Measurements from ENCODE around the gene AGAP3. TPM values are rescaled to one million over a fixed set of nuclear protein-coding genes. Genes with fewer than 3 reads are reported as not detected.

AGAP3 gene
- total and polyA plus RNA-seq, 4 donors = 3.9 to 27.0 (median 17.6) TPM

DNA sequence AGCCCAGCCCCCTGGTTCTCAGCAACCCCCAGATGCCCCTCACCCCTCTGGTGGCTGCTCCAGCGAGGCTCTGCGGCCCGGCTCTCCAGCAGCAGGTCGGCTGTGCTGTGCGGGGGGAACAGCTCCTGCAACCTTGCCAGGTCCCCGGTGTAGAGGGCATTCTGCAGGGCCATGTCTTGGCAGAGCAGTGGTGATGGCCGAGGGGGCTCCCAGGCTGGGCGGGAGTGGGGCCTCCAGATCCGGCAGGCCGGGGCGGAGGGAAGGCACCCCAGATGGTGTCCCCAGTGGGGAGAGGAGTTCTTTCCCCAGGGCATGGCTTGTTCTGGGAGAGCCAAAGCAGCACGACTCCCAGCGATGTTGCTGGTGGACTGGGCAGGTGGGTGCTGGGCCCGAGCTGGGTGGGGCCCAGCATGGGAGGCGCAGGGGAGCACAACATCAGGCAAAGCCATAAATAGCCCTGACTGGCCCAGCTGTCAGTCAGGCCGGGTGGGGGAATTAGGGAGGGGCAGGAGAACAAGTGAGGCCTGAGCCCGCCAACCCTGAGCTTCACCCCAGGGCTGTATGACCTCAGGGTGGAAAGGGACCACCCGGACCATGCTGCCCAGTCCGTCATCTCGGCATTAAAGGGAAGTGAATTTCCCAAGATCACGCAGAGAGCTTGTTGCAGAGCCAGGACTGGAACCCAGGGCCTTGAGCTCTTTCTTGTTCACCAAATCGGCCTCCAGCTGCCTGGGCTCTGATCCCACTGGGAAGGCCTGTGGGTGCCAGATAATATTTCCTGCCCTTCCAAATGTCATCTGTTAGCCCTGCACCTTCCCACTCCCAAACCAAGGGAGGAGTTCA, 101.4 kb downstream of the AGAP3 start:
- Histone ChIP-seq H3K9ac (ENCODE audit: low read depth in 1 of 2, low read length in 2 of 2) (no peak overlapping the region), H3K36me3 (ENCODE audit: control insufficient read depth in 4 of 4, insufficient read depth in 3 of 4, low read depth in 1 of 4, low read length in 3 of 4) (no peaks in the 10 kb centered on the region), H3K27me3 (ENCODE audit: control insufficient read depth in 4 of 4, insufficient read depth in 4 of 4, low read length in 3 of 4) (no peaks in the 10 kb centered on the region), H3K4me3 (ENCODE audit: low read depth in 1 of 3, low read length in 3 of 3) (no peak overlapping the region), H3K9me3 (ENCODE audit: control insufficient read depth in 4 of 4, low read length in 3 of 4) (no peaks in the 10 kb centered on the region), H3K27ac (ENCODE audit: low read depth in 1 of 2, low read length in 2 of 2) (no peak overlapping the region), H3K4me1 (ENCODE audit: control insufficient read depth in 4 of 4, insufficient read depth in 4 of 4, low read length in 3 of 4) (no peaks in the 10 kb centered on the region)
- TF ChIP-seq HNF4A (conservative IDR thresholded peaks at IDR 0.05) = no peak
- DNase-seq (ENCODE audit: low spot score) = no peak
- WGBS = 84% methylated on average over 22 of the region's 22 CpGs

DNA sequence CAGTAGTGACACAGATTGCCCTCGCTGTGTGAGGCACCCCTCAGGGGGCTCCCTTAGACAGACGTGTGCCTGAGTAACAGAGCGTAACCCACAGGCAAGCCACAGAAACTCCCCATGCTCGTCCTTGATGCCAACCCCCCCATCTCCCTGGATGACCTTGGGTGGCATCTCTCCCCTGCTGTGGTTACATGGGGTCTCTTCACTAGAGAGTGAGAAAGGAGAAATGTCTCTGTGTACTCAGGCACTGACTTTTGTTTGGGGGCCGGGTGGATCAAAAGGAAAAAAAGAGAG, 101.9 kb downstream of the AGAP3 start:
- no peaks in the 10 kb centered on the region for H3K9me3 ChIP-seq (ENCODE audit: control insufficient read depth in 4 of 4, low read length in 3 of 4)
- H3K27me3 ChIP-seq (ENCODE audit: control insufficient read depth in 4 of 4, insufficient read depth in 4 of 4, low read length in 3 of 4) = no peaks in the 10 kb centered on the region
- no peaks in the 10 kb centered on the region for H3K36me3 ChIP-seq (ENCODE audit: control insufficient read depth in 4 of 4, insufficient read depth in 3 of 4, low read depth in 1 of 4, low read length in 3 of 4)
- H3K27ac ChIP-seq (ENCODE audit: low read depth in 1 of 2, low read length in 2 of 2) = no peak overlapping the region
- H3K4me3 ChIP-seq (ENCODE audit: low read depth in 1 of 3, low read length in 3 of 3) = no peak overlapping the region
- no peaks in the 10 kb centered on the region for H3K4me1 ChIP-seq (ENCODE audit: control insufficient read depth in 4 of 4, insufficient read depth in 4 of 4, low read length in 3 of 4)
- 63% methylated on average over 5 of the region's 5 CpGs for WGBS
- DNase-seq (ENCODE audit: low spot score) = no peak
- TF ChIP-seq RXRA (IDR thresholded peaks at IDR 0.05) (no peak), NR2F2 (IDR thresholded peaks at IDR 0.05) (no peak), HNF4A (conservative IDR thresholded peaks at IDR 0.05) (no peak), FOXA1 (IDR thresholded peaks at IDR 0.05) (no peak), FOXA2 (IDR thresholded peaks at IDR 0.05) (no peak)
- no peak overlapping the region for H3K9ac ChIP-seq (ENCODE audit: low read depth in 1 of 2, low read length in 2 of 2)

GRCh38 chr7:151189038-151189437, 102.8 kb downstream of the AGAP3 start:
- Histone ChIP-seq H3K36me3 (ENCODE audit: control insufficient read depth in 4 of 4, insufficient read depth in 3 of 4, low read depth in 1 of 4, low read length in 3 of 4) (no peaks in the 10 kb centered on the region), H3K4me1 (ENCODE audit: control insufficient read depth in 4 of 4, insufficient read depth in 4 of 4, low read length in 3 of 4) (no peaks in the 10 kb centered on the region), H3K9ac (ENCODE audit: low read depth in 1 of 2, low read length in 2 of 2) (no peak overlapping the region), H3K4me3 (ENCODE audit: low read depth in 1 of 3, low read length in 3 of 3) (no peak overlapping the region), H3K9me3 (ENCODE audit: control insufficient read depth in 4 of 4, low read length in 3 of 4) (no peaks in the 10 kb centered on the region), H3K27ac (ENCODE audit: low read depth in 1 of 2, low read length in 2 of 2) (no peak overlapping the region), H3K27me3 (ENCODE audit: control insufficient read depth in 4 of 4, insufficient read depth in 4 of 4, low read length in 3 of 4) (no peaks in the 10 kb centered on the region)
- no peak for DNase-seq (ENCODE audit: low spot score)
- TF ChIP-seq HNF4G (IDR thresholded peaks at IDR 0.05) = no peak
- TF ChIP-seq FOXA2 (IDR thresholded peaks at IDR 0.05) = no peak
- no peak for TF ChIP-seq JUND (IDR thresholded peaks at IDR 0.05)
- no peak for TF ChIP-seq HNF4A (conservative IDR thresholded peaks at IDR 0.05)
- no peak for TF ChIP-seq SP1 (IDR thresholded peaks at IDR 0.05)
- no peak for TF ChIP-seq GABPA (IDR thresholded peaks at IDR 0.05 in 1 of 2, conservative IDR thresholded peaks at IDR 0.05 in 1 of 2)
- TF ChIP-seq TAF1 (conservative IDR thresholded peaks at IDR 0.05) = no peak
- TF ChIP-seq CTCF (IDR thresholded peaks at IDR 0.05; ENCODE audit: low read depth, low read length, missing input control) = no peak
- TF ChIP-seq NR2F2 (IDR thresholded peaks at IDR 0.05) = no peak
- TF ChIP-seq RAD21 (IDR thresholded peaks at IDR 0.05) = no peak
- TF ChIP-seq EGR1 (IDR thresholded peaks at IDR 0.05; ENCODE audit: low read depth in 2 of 2) = no peak
- TF ChIP-seq MAX (IDR thresholded peaks at IDR 0.05) = no peak
- TF ChIP-seq ZBTB33 (IDR thresholded peaks at IDR 0.05) = no peak
- TF ChIP-seq FOXA1 (IDR thresholded peaks at IDR 0.05) = no peak
- TF ChIP-seq RXRA (IDR thresholded peaks at IDR 0.05) = no peak
- WGBS = 77% methylated on average over 4 of the region's 4 CpGs
